Upper lobe of right lung (tissue), 1 donor: Measurements from ENCODE around the gene CCDC91. TPM values are rescaled to one million over a fixed set of nuclear protein-coding genes. Genes with fewer than 3 reads are reported as not detected.

Experiments used
- ATAC-seq: fragments of 200-7000 bp; cut with Tn5 transposase; one replicate; pipeline ENCODE4 v1.9.1; 2020; ENCODE audit warnings: mild to moderate bottlenecking, moderate library complexity
- DNase-seq: peaks from one replicate; pipeline ENCODE4 v3.0.0-alpha.2; 2020
- H3K27ac ChIP-seq: fragments of 200-600 bp; one replicate; pipeline ENCODE4 v1.8.0; 2022
- H3K27me3 ChIP-seq: fragments of 200-600 bp; one replicate; pipeline ENCODE4 v1.8.0; 2022; ENCODE audit warnings: mild to moderate bottlenecking
- H3K36me3 ChIP-seq: fragments of 200-600 bp; one replicate; pipeline ENCODE4 v1.8.0; 2022
- H3K4me1 ChIP-seq: fragments of 200-600 bp; one replicate; pipeline ENCODE4 v1.8.0; 2022
- H3K4me3 ChIP-seq: fragments of 200-600 bp; one replicate; pipeline ENCODE4 v1.8.0; 2022; ENCODE audit warnings: mild to moderate bottlenecking
- H3K9me3 ChIP-seq: fragments of 200-600 bp; one replicate; pipeline ENCODE4 v1.8.0; 2022
- intact Hi-C: fragments of 100-400 bp; cut with DNase I; formaldehyde crosslinking; loops from one replicate; pipeline ENCODE4 v1.11.0; 2022
- total RNA-seq: library from RNA; stranded (reverse); fragmentation: NEBNext Ultra II Directional; extraction: Animal tissue kit (Norgen Biotek cat#: 25700); gene quantifications from one replicate; pipeline ENCODE4 v1.2.1, GENCODE V29; 2021
- TF ChIP-seq, protein P1 (sequence below): fragments of 200-600 bp; IDR thresholded peaks from one replicate; pipeline ENCODE4 v1.8.0; 2022; ENCODE audit warnings: antibody characterized with exemption
- donor health status: DM: no; HTN: yes; CAD: no; lungs with severe emphysema.

CCDC91 gene
- total RNA-seq, 1 donor from 2014 or later: 33.4 TPM

DNA sequence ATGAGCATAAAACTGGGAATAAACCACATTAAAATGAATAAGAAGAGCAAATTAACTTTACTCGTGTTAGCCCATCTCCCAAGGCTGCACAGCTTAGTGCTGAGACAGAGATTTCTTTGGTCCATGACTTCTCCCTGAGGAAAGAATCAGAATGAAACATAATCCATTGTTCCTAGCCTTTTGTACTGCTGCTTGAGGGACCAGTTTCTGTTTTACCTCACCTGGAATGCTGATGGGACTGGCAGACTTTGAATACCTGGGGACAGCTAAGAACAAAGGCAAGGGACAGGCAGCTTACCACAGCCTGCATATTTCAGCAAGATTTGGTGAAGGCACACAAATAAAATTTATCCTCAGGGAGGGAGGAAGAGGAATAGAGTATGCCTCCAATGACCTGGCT lies 401.6 kb downstream of the CCDC91 start:
- Histone ChIP-seq H3K4me3 (no peak overlapping the region), H3K36me3 (no peaks in the 10 kb centered on the region), H3K9me3 (peaks cover 7% of the 10 kb centered on the region), H3K4me1 (no peaks in the 10 kb centered on the region), H3K27me3 (no peaks in the 10 kb centered on the region), H3K27ac (no peak overlapping the region)
- TF ChIP-seq, protein P1, sequence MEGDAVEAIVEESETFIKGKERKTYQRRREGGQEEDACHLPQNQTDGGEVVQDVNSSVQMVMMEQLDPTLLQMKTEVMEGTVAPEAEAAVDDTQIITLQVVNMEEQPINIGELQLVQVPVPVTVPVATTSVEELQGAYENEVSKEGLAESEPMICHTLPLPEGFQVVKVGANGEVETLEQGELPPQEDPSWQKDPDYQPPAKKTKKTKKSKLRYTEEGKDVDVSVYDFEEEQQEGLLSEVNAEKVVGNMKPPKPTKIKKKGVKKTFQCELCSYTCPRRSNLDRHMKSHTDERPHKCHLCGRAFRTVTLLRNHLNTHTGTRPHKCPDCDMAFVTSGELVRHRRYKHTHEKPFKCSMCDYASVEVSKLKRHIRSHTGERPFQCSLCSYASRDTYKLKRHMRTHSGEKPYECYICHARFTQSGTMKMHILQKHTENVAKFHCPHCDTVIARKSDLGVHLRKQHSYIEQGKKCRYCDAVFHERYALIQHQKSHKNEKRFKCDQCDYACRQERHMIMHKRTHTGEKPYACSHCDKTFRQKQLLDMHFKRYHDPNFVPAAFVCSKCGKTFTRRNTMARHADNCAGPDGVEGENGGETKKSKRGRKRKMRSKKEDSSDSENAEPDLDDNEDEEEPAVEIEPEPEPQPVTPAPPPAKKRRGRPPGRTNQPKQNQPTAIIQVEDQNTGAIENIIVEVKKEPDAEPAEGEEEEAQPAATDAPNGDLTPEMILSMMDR: no peak
- no peak for ATAC-seq
- no peak for DNase-seq
- intact Hi-C loops: no loop called here

Other genes with a start within 250 kb of the CCDC91 start
- 1.9 TPM for gene PTHLH, start 217.7 kb upstream of the CCDC91 start, total RNA-seq